HG02642 (cell line): ENCODE measurements around the gene ALDH3B2.
"Not testable (repeated sequence)": the region's sequence is repeated elsewhere in the genome, so short reads cannot be mapped to it uniquely, and the experiment has no call there.

Experiments
- ATAC-seq: cut with Tn5 transposase; IDR thresholded peaks from one replicate; pipeline ENCODE4 v1.9.1; 2021; ENCODE audit warnings: mild to moderate bottlenecking; ENCODE audit not compliant: unreplicated experiment, poor library complexity

ALDH3B2 gene

GRCh38 chr11:67663532-67664212 lies 10.8 kb downstream of the ALDH3B2 start:
- ATAC-seq: no peak

- no peak for ATAC-seq
These were observed 11.4 kb downstream of the ALDH3B2 start for GRCh38 chr11:67662835-67663531.

- no peak for ATAC-seq
These were observed 12.1 kb downstream of the ALDH3B2 start for GRCh38 chr11:67662142-67662834.

- not testable (repeated sequence) for ATAC-seq
These were observed 13.7 kb downstream of the ALDH3B2 start for GRCh38 chr11:67660752-67661151.

- ATAC-seq: not testable (repeated sequence)
These were observed 14.7 kb downstream of the ALDH3B2 start for GRCh38 chr11:67659651-67660165.

GRCh38 chr11:67657300-67657699 lies 17.1 kb downstream of the ALDH3B2 start:
- ATAC-seq: no peak

- no peak for ATAC-seq
These were observed 18.0 kb downstream of the ALDH3B2 start for GRCh38 chr11:67656278-67656922.

- no peak for ATAC-seq
These were observed 20.2 kb downstream of the ALDH3B2 start for GRCh38 chr11:67654225-67654624.

- ATAC-seq: no peak
These were observed 21.2 kb downstream of the ALDH3B2 start for GRCh38 chr11:67652965-67653845.

GRCh38 chr11:67651976-67652781 lies 22.2 kb downstream of the ALDH3B2 start:
- no peak for ATAC-seq

- ATAC-seq: no peak
These were observed 24.6 kb downstream of the ALDH3B2 start for GRCh38 chr11:67649634-67650510.

GRCh38 chr11:67648796-67649613 lies 25.4 kb downstream of the ALDH3B2 start:
- ATAC-seq: no peak

- ATAC-seq: peak; percentile 53
These were observed 26.2 kb downstream of the ALDH3B2 start for GRCh38 chr11:67648140-67648795.

- no peak for ATAC-seq
These were observed 27.0 kb downstream of the ALDH3B2 start for GRCh38 chr11:67647471-67647870.

GRCh38 chr11:67646535-67647336 lies 27.7 kb downstream of the ALDH3B2 start:
- ATAC-seq: no peak
